ENCODE results near the gene PRKAA1.
"Not testable (repeated sequence)": the region's sequence is repeated elsewhere in the genome, so short reads cannot be mapped to it uniquely, and the experiment has no call there.

Gene PRKAA1

GRCh38 chr5:40779561-40779960, 18.6 kb downstream of the PRKAA1 start:
- DNase-seq, result no peak

- no peak for DNase-seq
These were observed 20.0 kb downstream of the PRKAA1 start for GRCh38 chr5:40778133-40778532.

- DNase-seq, result no peak
These were observed 21.6 kb downstream of the PRKAA1 start for GRCh38 chr5:40776658-40776977.

DNA sequence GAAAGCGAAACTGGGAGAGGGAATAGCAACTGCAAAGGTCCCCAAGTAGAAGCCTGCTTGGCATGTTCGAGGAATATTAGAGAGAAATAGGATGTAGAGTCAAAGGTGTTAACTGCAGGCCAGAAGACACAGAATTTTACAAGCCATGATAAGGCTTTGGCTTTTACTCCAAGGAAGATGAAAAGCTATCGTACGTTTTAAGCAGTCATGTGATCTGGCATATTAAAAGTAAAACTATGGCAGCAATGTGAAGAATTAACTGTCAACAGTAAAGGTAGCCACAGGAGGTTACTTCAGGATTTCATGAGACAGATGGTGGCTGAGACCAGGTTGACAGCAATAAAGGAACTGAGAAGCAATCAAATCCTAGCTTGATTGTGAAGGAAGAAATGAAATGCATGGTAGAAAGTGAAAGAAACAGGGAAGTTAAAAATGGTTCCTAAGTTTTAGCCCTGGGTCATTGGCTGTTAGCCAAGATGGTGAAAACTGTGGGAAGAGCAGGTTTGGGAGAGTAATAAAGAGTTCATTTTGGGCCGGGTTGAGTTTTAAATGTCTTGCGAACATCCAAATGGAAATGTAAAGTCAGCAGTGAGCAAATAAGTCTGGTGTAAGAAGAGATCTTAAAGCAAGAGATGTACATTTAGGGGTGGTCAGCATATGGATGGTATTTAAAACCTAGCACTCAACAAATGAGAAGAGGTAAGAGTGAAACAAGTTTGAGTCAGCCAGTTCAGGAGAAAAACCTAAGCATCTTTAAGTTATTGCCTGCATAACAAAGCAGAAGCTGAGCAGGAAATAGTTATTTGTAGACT, 22.1 kb downstream of the PRKAA1 start:
- DNase-seq, result no peak

- no peak for DNase-seq
These were observed 22.9 kb downstream of the PRKAA1 start for GRCh38 chr5:40775085-40775845.

GRCh38 chr5:40774623-40775022, 23.6 kb downstream of the PRKAA1 start:
- no peak for DNase-seq

- DNase-seq, result no peak
These were observed 27.4 kb downstream of the PRKAA1 start for GRCh38 chr5:40770764-40771163.

GRCh38 chr5:40762705-40763104, 35.5 kb downstream of the PRKAA1 start:
- no peak for DNase-seq

DNA sequence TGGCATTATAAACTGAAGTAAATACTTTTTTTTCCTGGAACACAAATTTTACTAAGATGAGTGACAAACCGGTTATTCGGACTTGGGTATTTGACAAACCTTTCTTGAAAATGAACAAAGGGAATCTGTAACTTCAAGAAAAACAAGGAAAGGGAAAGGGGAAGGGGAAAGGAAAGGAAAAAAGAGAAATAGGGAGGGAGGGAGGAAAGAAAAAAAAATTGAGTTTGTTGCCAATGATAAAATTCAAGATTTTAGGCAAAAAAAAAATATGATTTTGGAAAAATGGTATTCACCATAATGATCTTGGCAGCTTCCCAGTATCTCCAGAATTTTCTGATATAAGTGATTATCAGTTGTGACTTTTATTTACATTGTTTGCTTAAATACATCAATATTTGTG, 40.8 kb downstream of the PRKAA1 start:
- DNase-seq, result no peak

- DNase-seq, result peak; percentile 95 to 97 (median 96)
These were observed 42.5 kb downstream of the PRKAA1 start, which contains the start of gene TTC33 for GRCh38 chr5:40755407-40756365. TSS of gene TTC33 (minus strand) at chr5:40755961. CDS start at chr5:40747018, 8,943 bp downstream.

- peak; percentile 76 to 82 (median 79) for DNase-seq
These were observed 43.1 kb downstream of the PRKAA1 start for GRCh38 chr5:40755093-40755406.

GRCh38 chr5:40754381-40755092, 43.6 kb downstream of the PRKAA1 start:
- peak in 1 of 3 donors; percentile 7 for DNase-seq

DNA sequence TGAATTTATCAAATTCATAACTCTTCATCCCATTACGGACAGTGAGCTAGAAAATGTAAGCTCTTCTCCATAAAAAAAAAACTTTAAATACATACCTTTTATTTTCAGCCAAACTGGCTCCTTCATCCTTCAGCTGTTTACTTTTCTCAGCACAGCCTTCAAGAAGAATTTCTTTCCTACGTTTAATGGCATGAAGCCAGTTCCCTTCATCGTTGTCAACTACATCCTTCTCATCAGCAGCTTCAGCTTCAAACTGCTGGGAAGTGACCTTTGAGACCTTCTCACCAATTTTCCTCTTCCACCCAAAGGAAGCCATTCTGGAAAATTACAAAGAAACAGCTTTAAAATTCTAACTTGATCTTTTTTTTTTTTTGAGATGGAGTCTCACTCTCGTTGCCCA, 51.5 kb downstream of the PRKAA1 start:
- no peak for DNase-seq

GRCh38 chr5:40743771-40744170, 54.4 kb downstream of the PRKAA1 start:
- no peak for DNase-seq

DNA sequence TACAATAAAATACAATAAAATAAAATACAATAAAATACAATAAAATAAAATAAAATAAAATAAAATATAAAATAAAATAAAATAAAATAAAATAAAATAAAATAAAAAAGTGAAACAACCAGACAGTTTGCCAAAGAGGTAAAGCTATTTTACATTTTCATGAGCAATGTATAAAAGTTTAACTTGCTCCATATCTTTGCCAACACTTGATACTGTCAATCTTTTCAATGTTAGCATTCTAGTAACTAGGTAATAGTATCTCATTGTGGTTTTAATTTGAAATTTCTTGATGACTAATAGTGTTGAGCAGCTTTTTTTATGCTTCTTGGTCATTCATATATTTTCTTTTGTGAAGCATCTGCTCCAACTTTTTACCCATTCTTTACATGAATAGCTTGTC, 59.7 kb downstream of the PRKAA1 start:
- DNase-seq, result no peak

GRCh38 chr5:40736103-40736875, 61.9 kb downstream of the PRKAA1 start:
- peak; percentile 55 to 84 (median 80) for DNase-seq

DNA sequence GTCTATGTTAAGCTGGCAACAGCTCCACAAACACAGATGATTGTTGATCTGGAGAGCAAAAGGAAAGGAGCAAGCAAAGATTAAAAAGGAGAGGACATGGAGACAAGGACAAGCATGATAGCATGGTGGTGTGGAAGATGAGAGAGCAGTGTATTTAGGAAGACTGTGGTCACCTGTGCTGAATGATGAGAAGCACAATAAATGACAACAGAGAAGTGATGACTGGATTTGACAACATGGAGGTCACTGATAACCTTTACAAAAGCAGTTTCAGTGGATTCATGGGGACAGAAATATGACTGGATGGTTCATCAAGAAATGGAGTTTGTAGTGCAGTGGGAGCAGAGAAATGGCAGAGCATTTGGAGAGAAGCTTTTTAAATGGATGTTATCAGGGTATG, 62.6 kb downstream of the PRKAA1 start:
- no peak for DNase-seq

DNA sequence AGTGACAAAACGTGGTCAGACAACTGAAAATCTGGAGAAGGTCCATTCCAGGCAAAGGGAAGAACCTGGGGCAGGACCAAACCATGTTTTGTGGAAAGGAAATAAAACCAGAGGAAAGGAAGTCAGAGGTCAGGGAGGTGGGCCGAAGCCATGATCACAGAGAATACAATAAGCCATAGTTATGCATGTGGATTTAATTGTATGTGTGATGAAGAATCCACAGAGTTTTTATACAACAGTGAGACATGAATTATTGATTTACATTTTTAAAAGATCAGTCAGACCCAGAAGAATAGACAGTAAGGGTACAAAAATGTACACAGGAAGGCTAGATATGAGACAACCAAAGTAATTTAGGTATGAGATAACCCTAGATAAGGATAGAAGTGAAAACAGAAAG, 63.2 kb downstream of the PRKAA1 start:
- no peak for DNase-seq

GRCh38 chr5:40733879-40734563, 64.2 kb downstream of the PRKAA1 start:
- no peak for DNase-seq

- DNase-seq, result peak in 2 of 3 donors; percentile 18 to 30
These were observed 64.7 kb downstream of the PRKAA1 start for GRCh38 chr5:40733434-40733833.

- not testable (repeated sequence) for DNase-seq
These were observed 75.7 kb downstream of the PRKAA1 start for GRCh38 chr5:40722497-40722911.

All from suppressor macrophage treated with lipopolysaccharide for 1 hour (primary cell).